RWPE1 (cell line): Measurements from ENCODE around the gene ZNF714.

ENCODE experiments used
- CTCF ChIA-PET: fragments of 350-600 bp; sonication (Branson Sonifier 250); formaldehyde crosslinking; extraction: SDS; loops from one replicate; lab custom pipeline; 2021; lab: Yijun Ruan, JAX
- POLR2A ChIA-PET: fragments of 400-600 bp; formaldehyde crosslinking; extraction: SDS; loops from one replicate; lab custom pipeline; 2020; ENCODE audit warnings: antibody characterized with exemption; ENCODE audit not compliant: low non-redundant PET; lab: Yijun Ruan, JAX
- DNase-seq: peaks from one replicate; pipeline ENCODE4 v3.0.0; 2012; ENCODE audit warnings: low spot score
- H3K27ac ChIP-seq: fragments of 450-650 bp; 2 replicates; pipeline ENCODE4 v1.5.1; 2017
- TF ChIP-seq, protein P1 (sequence below): fragments of 450-650 bp; conservative IDR thresholded peaks from 2 replicates; pipeline ENCODE4 v1.5.1; 2017; ENCODE audit warnings: low read depth, mild to moderate bottlenecking

Gene ZNF714

DNA sequence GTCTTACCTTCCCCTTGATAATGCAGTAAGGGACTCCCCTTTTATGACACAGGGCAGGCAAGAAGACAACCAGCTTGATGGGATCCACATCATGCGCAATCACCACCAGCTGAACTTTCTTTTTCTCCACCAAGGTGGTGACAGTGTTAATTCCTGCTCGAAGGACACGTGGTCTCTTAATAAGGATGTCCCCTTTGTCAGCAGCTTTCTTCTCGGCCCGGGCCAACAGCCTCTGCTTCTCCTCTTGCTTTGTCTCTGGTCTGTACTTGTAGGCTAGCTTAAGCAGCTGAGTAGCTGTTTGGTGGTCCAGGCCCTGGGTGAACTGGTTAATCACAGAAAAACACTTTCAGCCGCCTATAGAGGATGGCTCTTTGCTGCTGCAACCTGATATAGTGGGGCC lies 67.9 kb downstream of the ZNF714 start:
- ChIA-PET CTCF (interaction anchor here (0.6 kb wide), 1 partner anchor 52 kb away, joined by 3 read pairs; no protein-coding TSS in a partner anchor), POLR2A (interaction anchor here (0.6 kb wide), 1 partner anchor 513 kb away, joined by 5 read pairs; no protein-coding TSS in a partner anchor)
- no peak for DNase-seq
- H3K27ac ChIP-seq: no peak overlapping the region
- TF ChIP-seq, protein P1, sequence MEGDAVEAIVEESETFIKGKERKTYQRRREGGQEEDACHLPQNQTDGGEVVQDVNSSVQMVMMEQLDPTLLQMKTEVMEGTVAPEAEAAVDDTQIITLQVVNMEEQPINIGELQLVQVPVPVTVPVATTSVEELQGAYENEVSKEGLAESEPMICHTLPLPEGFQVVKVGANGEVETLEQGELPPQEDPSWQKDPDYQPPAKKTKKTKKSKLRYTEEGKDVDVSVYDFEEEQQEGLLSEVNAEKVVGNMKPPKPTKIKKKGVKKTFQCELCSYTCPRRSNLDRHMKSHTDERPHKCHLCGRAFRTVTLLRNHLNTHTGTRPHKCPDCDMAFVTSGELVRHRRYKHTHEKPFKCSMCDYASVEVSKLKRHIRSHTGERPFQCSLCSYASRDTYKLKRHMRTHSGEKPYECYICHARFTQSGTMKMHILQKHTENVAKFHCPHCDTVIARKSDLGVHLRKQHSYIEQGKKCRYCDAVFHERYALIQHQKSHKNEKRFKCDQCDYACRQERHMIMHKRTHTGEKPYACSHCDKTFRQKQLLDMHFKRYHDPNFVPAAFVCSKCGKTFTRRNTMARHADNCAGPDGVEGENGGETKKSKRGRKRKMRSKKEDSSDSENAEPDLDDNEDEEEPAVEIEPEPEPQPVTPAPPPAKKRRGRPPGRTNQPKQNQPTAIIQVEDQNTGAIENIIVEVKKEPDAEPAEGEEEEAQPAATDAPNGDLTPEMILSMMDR: no peak

DNA sequence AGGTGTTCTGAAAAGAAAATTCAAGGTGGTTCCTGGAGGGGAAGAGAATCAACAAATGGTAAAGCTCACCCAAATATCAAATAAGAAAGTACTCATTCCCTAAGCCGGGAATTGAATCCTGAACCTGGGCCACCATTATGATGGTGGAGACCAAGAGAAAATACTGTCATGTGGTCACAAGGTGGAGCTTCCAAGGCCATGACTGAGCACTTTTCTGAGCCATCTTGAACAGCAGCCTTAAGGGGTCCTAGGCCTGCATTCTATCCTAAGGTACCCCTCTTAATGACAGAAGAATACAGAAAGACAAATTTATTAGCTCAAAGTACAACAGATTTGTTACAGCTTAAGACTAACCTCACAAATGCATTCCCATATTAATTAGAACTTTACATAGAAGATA lies 69.5 kb downstream of the ZNF714 start:
- TF ChIP-seq, protein P1: no peak
- H3K27ac ChIP-seq: no peak overlapping the region
- ChIA-PET CTCF (no interaction called here), POLR2A (no interaction called here)
- DNase-seq: no peak

DNA sequence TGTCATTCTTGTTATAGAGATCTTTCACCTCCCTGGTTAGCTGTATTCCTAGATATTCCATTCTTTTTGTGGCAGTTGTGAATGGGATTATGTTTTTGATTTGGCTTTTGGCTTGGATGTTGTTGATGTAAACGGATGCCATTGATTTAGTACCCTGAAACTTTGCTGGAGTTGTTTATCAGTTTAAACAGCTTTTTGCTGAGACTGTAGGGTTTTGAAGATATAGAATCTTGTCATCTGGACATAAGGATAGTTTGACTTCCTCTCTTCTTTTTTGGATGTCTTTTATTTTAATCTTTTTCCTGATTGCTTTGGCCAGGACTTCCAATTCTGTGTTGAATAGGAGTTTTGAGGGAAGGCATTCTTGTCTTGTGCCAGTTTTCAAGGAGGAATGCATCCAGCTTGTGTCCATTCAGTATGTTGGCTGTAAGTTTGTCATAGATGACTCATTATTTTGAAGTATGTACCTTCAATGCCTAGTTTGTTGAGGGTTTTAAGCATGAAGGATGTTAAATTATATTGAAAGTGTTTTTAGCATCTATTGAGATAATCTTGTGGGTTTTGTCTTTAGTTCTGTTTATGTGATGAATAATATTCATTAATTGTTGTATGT lies 76.6 kb downstream of the ZNF714 start:
- POLR2A ChIA-PET: no interaction called here
- TF ChIP-seq, protein P1: no peak
- CTCF ChIA-PET: no interaction called here
- H3K27ac ChIP-seq: no peak overlapping the region
- DNase-seq: no peak

DNA sequence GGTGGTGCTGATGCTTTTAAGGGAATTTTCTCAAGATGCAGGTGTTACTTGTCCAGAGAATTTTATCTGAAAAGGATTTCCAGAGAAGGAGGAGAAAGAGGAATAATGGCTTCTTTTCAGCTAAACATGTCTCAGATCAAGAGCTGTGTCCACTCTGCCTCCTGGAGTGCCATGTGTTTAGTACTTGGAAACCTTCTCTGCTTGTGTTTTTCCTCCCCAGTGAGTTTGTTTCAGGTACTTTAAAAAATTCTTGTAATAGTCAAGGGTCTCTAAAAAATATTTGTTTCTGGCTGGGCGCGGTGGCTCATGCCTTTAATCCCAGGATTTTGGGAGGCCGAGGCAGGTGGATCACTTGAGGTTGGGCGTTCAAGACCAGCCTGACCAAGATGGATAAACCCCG lies 82.5 kb downstream of the ZNF714 start:
- no peak for DNase-seq
- TF ChIP-seq, protein P1: no peak
- H3K27ac ChIP-seq: no peak overlapping the region
- CTCF ChIA-PET: interaction anchor here (0.6 to 0.7 kb wide), 3 partner anchors 8 to 1283 kb away, joined by 3 to 4 read pairs (median 3); no protein-coding TSS in a partner anchor
- POLR2A ChIA-PET: no interaction called here

DNA sequence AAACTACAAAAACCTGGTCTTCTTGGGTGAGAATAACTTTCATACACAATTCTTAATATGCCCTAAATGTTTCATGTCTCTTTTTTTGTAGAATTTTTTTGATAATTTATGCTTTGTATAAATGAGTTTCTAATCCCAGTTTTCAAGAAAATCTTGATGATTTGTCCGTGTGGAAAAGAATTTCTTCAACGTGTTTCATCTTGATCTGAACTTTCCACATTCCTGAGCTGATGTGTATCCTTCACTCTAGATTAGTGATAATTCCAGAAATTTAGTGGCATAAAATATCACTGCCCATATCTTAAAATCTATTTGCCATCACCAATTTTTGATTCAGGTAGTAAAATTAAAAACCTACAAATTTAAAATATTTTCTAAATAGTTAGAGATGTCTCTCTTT lies 84.4 kb downstream of the ZNF714 start:
- no peak overlapping the region for H3K27ac ChIP-seq
- DNase-seq: peak; percentile 20
- ChIA-PET CTCF (no interaction called here), POLR2A (no interaction called here)
- TF ChIP-seq, protein P1: no peak
